Panc1 (cell line): ENCODE measurements around the gene PRSS48.
"Not testable (repeated sequence)": the region's sequence is repeated elsewhere in the genome, so short reads cannot be mapped to it uniquely, and the experiment has no call there.

Source experiments
- POLR2AphosphoS5 ChIP-seq: IDR thresholded peaks from 2 replicates; pipeline ENCODE4 v1.6.1; 2012; ENCODE audit warnings: mild to moderate bottlenecking, low read depth, low read length, moderate library complexity
- TF ChIP-seq, protein P1 (sequence below): fragments of 450-650 bp; IDR thresholded peaks from 2 replicates; pipeline ENCODE4 v1.5.1; 2017; ENCODE audit warnings: mild to moderate bottlenecking
- TF ChIP-seq, protein P2 (sequence below), 2 experiments: IDR thresholded peaks; 2 replicates each; pipeline ENCODE4 v1.6.1; 2011 to 2012; ENCODE audit warnings: low read depth in 2 of 2, control low read depth in 1 of 2, low read length in 1 of 2, mild to moderate bottlenecking in 1 of 2, moderate library complexity in 1 of 2; ENCODE audit not compliant: insufficient read depth in 1 of 2

DNA sequence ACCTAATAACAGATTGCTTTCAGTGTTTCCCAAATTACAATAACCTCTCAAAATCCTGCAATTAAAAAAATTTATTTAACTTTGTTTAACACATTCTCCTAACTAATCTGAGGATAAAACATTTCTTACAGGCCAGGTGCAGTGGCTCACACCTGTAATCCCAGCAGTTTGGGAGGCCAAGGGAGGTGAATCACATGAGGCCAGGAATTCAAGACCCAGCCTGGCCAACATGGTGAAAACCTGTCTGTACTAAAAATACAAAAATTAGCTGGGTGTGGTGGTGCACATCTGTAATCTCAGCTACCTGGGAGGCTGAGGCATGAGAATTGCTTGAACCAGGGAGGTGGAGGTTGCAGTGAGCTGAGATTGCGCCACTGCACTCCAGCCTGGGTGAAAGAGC, 41.6 kb upstream of the PRSS48 start:
- TF ChIP-seq, protein P1, sequence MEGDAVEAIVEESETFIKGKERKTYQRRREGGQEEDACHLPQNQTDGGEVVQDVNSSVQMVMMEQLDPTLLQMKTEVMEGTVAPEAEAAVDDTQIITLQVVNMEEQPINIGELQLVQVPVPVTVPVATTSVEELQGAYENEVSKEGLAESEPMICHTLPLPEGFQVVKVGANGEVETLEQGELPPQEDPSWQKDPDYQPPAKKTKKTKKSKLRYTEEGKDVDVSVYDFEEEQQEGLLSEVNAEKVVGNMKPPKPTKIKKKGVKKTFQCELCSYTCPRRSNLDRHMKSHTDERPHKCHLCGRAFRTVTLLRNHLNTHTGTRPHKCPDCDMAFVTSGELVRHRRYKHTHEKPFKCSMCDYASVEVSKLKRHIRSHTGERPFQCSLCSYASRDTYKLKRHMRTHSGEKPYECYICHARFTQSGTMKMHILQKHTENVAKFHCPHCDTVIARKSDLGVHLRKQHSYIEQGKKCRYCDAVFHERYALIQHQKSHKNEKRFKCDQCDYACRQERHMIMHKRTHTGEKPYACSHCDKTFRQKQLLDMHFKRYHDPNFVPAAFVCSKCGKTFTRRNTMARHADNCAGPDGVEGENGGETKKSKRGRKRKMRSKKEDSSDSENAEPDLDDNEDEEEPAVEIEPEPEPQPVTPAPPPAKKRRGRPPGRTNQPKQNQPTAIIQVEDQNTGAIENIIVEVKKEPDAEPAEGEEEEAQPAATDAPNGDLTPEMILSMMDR = not testable (repeated sequence)
- TF ChIP-seq, protein P2, sequence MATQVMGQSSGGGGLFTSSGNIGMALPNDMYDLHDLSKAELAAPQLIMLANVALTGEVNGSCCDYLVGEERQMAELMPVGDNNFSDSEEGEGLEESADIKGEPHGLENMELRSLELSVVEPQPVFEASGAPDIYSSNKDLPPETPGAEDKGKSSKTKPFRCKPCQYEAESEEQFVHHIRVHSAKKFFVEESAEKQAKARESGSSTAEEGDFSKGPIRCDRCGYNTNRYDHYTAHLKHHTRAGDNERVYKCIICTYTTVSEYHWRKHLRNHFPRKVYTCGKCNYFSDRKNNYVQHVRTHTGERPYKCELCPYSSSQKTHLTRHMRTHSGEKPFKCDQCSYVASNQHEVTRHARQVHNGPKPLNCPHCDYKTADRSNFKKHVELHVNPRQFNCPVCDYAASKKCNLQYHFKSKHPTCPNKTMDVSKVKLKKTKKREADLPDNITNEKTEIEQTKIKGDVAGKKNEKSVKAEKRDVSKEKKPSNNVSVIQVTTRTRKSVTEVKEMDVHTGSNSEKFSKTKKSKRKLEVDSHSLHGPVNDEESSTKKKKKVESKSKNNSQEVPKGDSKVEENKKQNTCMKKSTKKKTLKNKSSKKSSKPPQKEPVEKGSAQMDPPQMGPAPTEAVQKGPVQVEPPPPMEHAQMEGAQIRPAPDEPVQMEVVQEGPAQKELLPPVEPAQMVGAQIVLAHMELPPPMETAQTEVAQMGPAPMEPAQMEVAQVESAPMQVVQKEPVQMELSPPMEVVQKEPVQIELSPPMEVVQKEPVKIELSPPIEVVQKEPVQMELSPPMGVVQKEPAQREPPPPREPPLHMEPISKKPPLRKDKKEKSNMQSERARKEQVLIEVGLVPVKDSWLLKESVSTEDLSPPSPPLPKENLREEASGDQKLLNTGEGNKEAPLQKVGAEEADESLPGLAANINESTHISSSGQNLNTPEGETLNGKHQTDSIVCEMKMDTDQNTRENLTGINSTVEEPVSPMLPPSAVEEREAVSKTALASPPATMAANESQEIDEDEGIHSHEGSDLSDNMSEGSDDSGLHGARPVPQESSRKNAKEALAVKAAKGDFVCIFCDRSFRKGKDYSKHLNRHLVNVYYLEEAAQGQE (IDR thresholded peaks at IDR 0.05; ENCODE audit: insufficient read depth in 1 of 2, low read depth in 2 of 2, low read length in 1 of 2) = not testable (repeated sequence)
- not testable (repeated sequence) for TF ChIP-seq POLR2AphosphoS5
